ENCODE data around the gene LYPD1.

LYPD1 gene

GRCh38 chr2:132632000-132632649, 37.9 kb downstream of the LYPD1 start:
- DNase-seq (ENCODE audit: low read depth), result no peak

- no peak for DNase-seq (ENCODE audit: low read depth)
Measured at GRCh38 chr2:132627536-132627935, 42.5 kb downstream of the LYPD1 start.

- DNase-seq (ENCODE audit: low read depth), result no peak
Measured at GRCh38 chr2:132623096-132623839, 46.7 kb downstream of the LYPD1 start.

- DNase-seq (ENCODE audit: low read depth), result no peak
Measured at GRCh38 chr2:132621131-132621875, 48.7 kb downstream of the LYPD1 start.

- no peak for DNase-seq (ENCODE audit: low read depth)
Measured at GRCh38 chr2:132620115-132620514, 49.9 kb downstream of the LYPD1 start.

- DNase-seq (ENCODE audit: low read depth), result no peak
Measured at GRCh38 chr2:132618734-132619133, 51.3 kb downstream of the LYPD1 start.

GRCh38 chr2:132617989-132618388, 52.0 kb downstream of the LYPD1 start:
- no peak for DNase-seq (ENCODE audit: low read depth)

GRCh38 chr2:132615329-132616085, 54.5 kb downstream of the LYPD1 start:
- no peak for DNase-seq (ENCODE audit: low read depth)

GRCh38 chr2:132611719-132612118, 58.3 kb downstream of the LYPD1 start:
- no peak for DNase-seq (ENCODE audit: low read depth)

- no peak for DNase-seq (ENCODE audit: low read depth)
Measured at GRCh38 chr2:132609101-132609890, 60.7 kb downstream of the LYPD1 start.

GRCh38 chr2:132608311-132608710, 61.7 kb downstream of the LYPD1 start:
- DNase-seq (ENCODE audit: low read depth), result no peak

- no peak for DNase-seq (ENCODE audit: low read depth)
Measured at GRCh38 chr2:132607426-132608090, 62.4 kb downstream of the LYPD1 start.

GRCh38 chr2:132606649-132607048, 63.4 kb downstream of the LYPD1 start:
- DNase-seq (ENCODE audit: low read depth), result no peak

GRCh38 chr2:132605236-132606180, 64.5 kb downstream of the LYPD1 start:
- no peak for DNase-seq (ENCODE audit: low read depth)

- DNase-seq (ENCODE audit: low read depth), result no peak
Measured at GRCh38 chr2:132604561-132604960, 65.4 kb downstream of the LYPD1 start.

GRCh38 chr2:132599556-132599955, 70.4 kb downstream of the LYPD1 start:
- no peak for DNase-seq (ENCODE audit: low read depth)

GRCh38 chr2:132598536-132598935, 71.5 kb downstream of the LYPD1 start:
- no peak for DNase-seq (ENCODE audit: low read depth)

- DNase-seq (ENCODE audit: low read depth), result no peak
Measured at GRCh38 chr2:132597831-132598230, 72.2 kb downstream of the LYPD1 start.

- DNase-seq (ENCODE audit: low read depth), result no peak
Measured at GRCh38 chr2:132597166-132597565, 72.8 kb downstream of the LYPD1 start.

- DNase-seq (ENCODE audit: low read depth), result no peak
Measured at GRCh38 chr2:132595693-132596092, 74.3 kb downstream of the LYPD1 start.
